Activated CD4-positive, alpha-beta T cell treated with anti-CD3 and anti-CD28 coated beads, Interleukin-2, amount 50 U/mL, for 24 hours (primary cell): ENCODE results near the gene KCNIP1.
"Not testable (repeated sequence)": the region's sequence is repeated elsewhere in the genome, so short reads cannot be mapped to it uniquely, and the experiment has no call there.

Experiments used
- DNase-seq, 2 donors: peaks; one replicate each; pipeline ENCODE4 v3.0.0-alpha.2; 2020; ENCODE audit warnings: low read depth in 1 of 2, low spot score in 1 of 2

KCNIP1 gene

DNA sequence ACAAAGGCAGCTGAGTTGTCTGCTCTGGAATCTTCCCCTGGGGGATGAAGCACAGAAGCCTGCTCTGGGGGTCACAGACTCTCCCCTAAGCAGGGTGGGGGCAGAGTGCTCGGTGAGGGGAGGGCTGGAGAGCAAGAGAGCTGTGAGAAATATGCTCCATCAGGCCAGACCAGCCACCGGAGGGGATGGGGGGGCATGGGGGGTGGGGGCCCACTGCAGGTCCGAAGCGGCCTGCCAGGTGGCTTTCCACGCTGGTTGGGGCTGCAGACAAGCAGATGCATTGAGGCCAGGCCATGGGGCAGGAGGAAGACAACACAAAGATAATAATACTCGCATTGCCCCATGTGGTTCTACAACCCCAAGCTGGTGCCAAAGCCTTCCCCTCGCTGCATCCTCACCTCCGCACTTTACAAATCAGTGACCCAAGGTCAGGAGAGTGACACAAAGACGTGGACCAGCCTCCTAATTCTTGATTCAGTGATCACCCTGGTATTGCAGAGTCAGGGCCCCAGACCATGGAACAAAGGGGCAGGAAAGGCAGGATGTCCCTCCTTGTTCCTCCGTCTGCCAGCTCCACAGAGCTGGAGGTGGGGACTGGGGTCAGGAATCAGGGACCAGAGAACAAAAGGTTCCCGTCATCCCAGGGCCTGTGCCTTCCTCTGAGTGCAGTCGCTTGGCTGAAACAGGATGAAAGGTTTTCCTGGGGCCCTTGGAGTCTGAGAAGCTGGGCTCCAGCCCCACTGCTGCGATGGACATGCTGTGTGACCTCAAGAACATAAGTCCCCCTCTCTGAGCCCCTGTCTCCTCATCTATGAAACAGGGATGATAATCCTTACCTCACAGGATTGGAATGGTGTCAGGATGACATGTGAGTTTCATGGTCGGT, 242.5 kb downstream of the KCNIP1 start:
- no peak for DNase-seq

GRCh38 chr5:170746961-170747340, 243.1 kb downstream of the KCNIP1 start:
- no peak for DNase-seq

DNA sequence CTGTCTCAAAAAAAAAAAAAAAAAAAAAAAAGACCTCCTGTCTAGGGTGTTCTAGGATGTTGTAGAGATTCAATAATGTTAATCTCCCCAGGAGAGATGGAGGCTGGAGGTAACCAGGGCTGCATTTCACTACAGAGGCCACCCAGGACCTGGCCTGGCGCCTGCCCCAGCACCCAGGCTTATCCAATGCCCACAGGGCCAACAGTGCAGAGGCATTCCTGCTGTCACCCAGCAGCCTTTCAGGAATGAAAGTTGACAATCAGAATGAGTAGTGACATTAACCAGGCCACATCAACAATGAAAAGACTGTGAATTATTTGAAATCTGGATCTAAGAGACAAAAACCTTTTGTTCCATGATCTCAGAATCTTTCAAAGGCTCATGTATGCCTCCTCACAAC, 243.5 kb downstream of the KCNIP1 start:
- DNase-seq = no peak

DNA sequence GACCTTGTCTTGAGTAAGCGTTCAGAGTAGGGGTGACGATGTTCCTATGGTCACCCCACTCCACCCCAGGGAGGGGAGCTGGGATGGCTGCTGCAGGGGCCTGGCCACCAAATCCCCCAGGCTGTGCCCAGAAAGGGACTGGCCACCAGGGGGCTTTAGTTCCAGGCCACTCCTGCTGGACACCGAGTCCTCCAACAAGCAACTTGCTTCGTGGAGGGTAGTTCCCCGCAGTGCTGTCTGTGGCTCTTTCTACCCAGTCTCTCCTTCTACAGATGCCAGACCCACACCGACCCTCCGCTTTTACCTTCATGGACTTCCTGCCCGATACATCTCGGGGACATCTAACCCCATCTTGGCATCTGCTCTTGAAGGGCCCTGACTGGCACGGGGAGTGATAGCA, 244.0 kb downstream of the KCNIP1 start:
- DNase-seq = no peak

- no peak for DNase-seq
These were observed 245.2 kb downstream of the KCNIP1 start for GRCh38 chr5:170748951-170749471.

DNA sequence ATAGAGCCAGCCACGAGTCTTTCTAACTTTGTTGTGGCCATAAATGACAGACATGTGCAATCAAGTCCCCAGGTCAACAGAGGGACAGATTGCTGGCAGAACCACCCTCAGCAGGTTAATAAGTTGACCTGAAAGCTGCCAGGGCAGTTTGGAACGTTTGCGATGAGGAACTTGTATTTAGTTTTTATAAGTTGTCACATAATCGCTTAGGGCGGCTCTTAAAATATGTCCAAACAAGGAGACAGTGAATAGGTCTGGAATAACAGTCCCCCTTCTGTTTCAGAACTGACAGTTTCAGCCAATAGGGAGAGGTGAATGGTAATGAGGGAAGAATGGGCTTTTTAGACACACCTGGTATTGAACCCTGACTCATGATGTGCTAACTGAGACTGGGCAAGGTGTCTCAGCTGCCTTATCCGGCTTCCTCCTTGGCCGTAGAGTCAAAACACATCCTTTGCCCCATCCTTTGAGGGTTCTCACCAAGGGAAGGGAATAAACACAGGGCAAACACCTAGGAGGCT, 246.2 kb downstream of the KCNIP1 start:
- DNase-seq = no peak

DNA sequence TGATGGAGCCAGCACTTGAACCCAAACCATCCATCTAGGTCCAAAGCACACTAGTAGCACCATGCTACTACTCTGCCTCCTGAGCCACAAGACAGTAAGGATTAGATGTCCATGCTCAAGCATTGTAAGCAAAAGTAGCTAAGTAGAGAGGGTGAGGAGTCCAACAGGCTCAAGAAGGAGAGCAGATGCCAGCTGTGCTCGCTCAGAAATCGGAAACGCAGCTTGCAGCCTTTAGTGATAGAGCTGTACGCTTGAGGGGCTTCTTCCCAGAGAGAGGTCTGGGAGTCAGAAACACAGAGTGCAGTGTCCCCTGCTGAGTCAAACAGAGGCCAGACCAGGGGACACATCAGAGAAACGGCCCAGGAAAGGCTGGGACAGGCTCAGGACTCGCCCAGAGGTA, 247.0 kb downstream of the KCNIP1 start:
- DNase-seq = no peak

DNA sequence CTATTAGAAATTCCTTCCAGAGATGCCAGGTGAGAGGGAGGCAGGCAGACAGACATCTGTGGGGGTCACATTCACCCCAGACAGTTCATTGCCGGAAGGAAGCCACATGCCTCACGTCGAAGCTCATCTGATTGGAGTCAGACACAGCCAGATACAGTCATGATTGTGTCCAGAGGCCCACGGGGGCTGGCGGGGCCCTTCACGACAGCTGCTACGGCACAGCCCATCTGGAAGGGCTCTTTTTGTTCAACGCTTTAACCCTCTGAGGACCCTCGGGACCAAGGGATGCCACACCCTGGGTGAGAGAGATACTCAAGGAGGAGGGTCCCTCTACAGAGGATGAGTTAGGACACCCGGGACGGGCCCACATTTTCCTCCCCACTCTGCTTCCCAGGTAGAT, 247.8 kb downstream of the KCNIP1 start:
- no peak for DNase-seq

DNA sequence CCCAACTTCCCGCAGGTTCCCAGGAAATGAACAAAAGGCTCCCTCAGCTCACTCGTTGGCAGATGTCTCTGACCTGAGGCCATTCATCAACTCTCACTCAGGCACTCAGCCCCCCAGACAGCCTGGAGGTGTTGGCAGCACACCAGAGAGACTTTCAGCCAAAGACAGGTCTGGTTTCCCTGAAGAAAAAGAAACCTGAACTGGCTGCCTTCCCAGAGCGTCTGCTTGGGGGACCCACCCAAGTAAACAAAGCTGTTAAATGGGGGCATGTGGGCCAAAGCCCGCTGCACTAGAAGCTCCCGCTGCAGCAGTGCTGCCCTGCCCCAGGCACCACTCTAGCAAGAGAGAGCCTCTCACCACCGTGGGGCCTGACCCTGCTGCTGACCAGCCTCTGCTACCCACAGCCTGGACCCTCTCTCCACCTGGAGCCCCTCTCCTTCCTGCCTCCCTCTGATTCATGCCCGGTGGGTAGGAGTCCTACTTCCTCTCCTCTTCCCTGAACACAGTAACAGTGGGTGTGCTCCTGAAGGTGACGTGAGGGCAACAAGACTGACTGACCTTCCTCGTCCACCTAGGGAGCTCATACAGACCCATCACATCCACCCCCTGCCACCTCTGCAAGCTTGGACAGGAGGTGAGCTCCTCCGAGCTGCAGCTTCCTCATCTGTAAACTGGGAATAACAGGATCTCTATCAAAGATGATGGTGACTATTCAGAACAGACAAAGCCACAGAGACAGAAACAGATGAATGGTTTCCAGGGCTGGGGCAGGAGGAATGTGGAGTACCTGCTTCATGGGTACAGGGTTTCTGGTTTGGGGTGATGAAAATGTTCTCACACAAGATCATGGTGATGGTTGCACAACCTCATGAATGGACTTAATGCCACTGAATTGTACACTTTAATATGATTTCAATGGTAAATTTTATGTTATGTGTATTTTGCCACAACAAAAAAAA, 248.7 kb downstream of the KCNIP1 start:
- no peak for DNase-seq

DNA sequence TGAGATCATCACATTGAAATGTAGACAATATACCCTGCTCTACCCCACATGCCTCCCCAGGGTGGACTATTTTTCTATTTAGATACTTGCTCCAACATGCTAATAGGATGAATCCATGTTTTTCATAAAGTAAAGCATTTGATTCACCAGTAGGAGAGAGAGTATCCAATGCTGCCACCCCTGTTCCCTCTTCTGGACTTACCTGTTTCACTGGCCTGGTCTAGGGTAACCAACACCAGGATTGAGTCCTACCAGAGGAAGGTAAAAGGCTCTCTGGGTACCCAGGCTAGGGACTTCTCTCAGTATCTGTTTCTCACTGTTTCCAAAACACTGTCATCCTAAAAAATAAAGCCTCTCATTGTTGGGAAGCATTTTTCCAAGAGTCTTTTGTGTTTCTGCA, 249.5 kb downstream of the KCNIP1 start:
- no peak for DNase-seq

- not testable (repeated sequence) for DNase-seq
These were observed 250.7 kb downstream of the KCNIP1 start for GRCh38 chr5:170754508-170754907.

DNA sequence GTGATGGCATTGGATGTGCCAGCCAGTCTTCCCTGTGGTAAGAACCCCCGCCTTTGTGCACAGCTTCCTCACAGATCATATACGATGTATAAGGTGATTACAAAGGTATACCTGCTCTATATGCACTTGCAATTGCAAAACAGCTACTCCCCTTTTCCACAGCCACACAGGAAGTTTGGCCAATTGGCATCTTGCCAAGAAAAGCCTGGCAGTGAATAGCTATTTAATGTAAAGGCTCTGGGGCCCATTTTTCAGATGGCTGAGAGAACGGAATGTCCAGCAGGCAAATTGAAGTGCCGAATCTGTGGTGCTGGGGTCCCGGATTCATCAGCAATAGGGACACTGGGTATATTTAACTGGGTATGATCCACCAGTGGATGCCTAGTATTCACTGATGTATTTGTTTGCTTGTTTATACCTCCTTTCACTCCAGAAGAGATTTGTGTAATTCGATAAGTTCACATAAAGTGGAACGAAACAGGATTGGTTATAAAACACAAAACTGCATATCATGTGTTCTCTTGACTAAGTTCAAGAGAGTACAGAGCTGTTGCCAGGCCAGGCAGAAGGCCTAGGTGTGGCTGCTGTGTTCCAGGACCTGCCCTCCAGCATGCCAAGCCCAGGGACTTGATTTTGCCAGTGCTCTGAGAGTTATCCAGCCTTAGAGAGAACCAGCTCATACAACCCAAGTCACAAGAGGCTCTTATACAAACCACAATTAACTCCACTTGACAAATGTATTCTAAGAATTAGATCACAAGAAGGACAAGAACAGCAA, 252.0 kb downstream of the KCNIP1 start:
- no peak for DNase-seq

- no peak for DNase-seq
These were observed 252.9 kb downstream of the KCNIP1 start for GRCh38 chr5:170756691-170757090.

- no peak for DNase-seq
These were observed 253.4 kb downstream of the KCNIP1 start for GRCh38 chr5:170757182-170757601.

DNA sequence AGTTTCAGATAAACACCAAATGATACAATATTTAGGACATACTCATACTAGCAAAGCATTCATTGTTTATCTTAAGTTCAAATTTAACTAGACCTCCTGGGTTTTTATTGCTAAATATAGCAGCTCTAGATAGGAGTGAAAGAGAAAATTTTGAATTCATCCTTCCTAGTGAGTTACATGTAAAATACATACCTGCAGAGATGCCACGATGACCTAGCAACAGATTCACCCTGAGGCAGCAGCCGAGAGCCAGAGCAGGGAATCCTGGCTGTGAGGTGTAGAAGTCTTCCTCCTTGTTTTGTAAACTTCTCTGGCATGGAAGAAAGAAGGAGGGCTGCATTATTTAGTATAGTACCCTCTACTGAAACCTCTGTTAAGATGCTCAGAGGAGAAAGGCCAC, 253.8 kb downstream of the KCNIP1 start:
- DNase-seq = no peak

- DNase-seq = no peak
These were observed 254.7 kb downstream of the KCNIP1 start for GRCh38 chr5:170758481-170758880.

- no peak for DNase-seq
These were observed 256.3 kb downstream of the KCNIP1 start for GRCh38 chr5:170760113-170760512.

GRCh38 chr5:170761048-170761707, 257.4 kb downstream of the KCNIP1 start:
- no peak for DNase-seq

DNA sequence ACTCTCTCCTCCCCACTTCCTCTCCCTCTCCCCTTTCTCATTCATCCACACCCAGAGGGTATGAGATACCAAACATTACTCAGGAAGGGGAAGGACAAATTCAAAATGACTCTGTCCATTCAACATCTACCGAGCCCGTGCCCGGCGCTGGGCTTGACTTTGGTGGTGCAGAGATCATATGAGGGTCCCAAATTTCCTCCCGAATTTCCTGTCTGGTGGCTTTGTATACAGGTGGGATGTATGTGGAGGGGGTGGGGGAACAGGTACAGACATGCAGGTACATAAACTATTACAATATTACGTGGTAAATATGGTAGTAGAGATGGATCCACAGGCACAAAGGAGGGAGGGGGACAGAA, 257.9 kb downstream of the KCNIP1 start:
- no peak for DNase-seq

- not testable (repeated sequence) for DNase-seq
These were observed 258.5 kb downstream of the KCNIP1 start for GRCh38 chr5:170762298-170762697.
